CD4-positive, CD25-positive, alpha-beta regulatory T cell (primary cell): ENCODE data around the gene CA7. TPM values are rescaled to one million over a fixed set of nuclear protein-coding genes. Genes with fewer than 3 reads are reported as not detected.

Experiments
- ATAC-seq, 2 donors: fragments of 150-1000 bp; cut with Tn5 transposase; one replicate each; pipeline ENCODE4 v1.10.0; 2021; ENCODE audit warnings: low read depth in 2 of 2, moderate number of reproducible peaks in 2 of 2, moderate library complexity in 1 of 2
- DNase-seq, 3 donors: peaks; one replicate each; pipeline versions ENCODE4 v3.0.0 to v3.0.0-alpha.2; 2012 to 2022; ENCODE audit warnings: mixed read lengths in 1 of 3
- H3K27ac ChIP-seq: one replicate; pipeline ENCODE4 v1.7.0; 2013; ENCODE audit warnings: mild to moderate bottlenecking, low read length; ENCODE audit not compliant: insufficient read depth, poor library complexity, severe bottlenecking
- H3K27me3 ChIP-seq: one replicate; pipeline ENCODE4 v1.7.0; 2013; ENCODE audit warnings: low read length; ENCODE audit not compliant: control insufficient read depth, insufficient read depth
- H3K36me3 ChIP-seq: one replicate; pipeline ENCODE4 v1.7.0; 2013; ENCODE audit warnings: mild to moderate bottlenecking, low read length, moderate library complexity; ENCODE audit not compliant: control insufficient read depth, insufficient read depth
- H3K4me1 ChIP-seq: 2 replicates; pipeline ENCODE4 v1.7.0; 2013; ENCODE audit warnings: mild to moderate bottlenecking, low read length; ENCODE audit not compliant: insufficient read depth, control insufficient read depth, poor library complexity, severe bottlenecking
- H3K4me3 ChIP-seq: one replicate; pipeline ENCODE4 v1.7.0; 2013; ENCODE audit warnings: low read depth, mild to moderate bottlenecking, low read length, moderate library complexity
- H3K9me3 ChIP-seq, 2 experiments: 1 replicate in 1 of 2; 2 replicates in 1 of 2; pipeline ENCODE4 v1.7.0; 2013; ENCODE audit warnings: low read length in 2 of 2, mild to moderate bottlenecking in 1 of 2, moderate library complexity in 1 of 2; ENCODE audit not compliant: control insufficient read depth in 2 of 2
- H3K27ac Mint-ChIP-seq, 3 donors: one replicate each; pipeline ENCODE4 v1.8.0; 2020 to 2022; ENCODE audit warnings: mild to moderate bottlenecking in 3 of 3, mixed read lengths in 3 of 3, moderate library complexity in 2 of 3
- H3K27me3 Mint-ChIP-seq: one replicate; pipeline ENCODE4 v1.8.0; 2022; ENCODE audit warnings: mild to moderate bottlenecking, mixed read lengths
- H3K36me3 Mint-ChIP-seq: one replicate; pipeline ENCODE4 v1.8.0; 2020; ENCODE audit warnings: mixed read lengths
- H3K4me1 Mint-ChIP-seq, 4 donors: one replicate each; pipeline ENCODE4 v1.8.0; 2020 to 2022; ENCODE audit warnings: mixed read lengths in 4 of 4, mild to moderate bottlenecking in 1 of 4
- H3K4me3 Mint-ChIP-seq, 4 donors: one replicate each; pipeline ENCODE4 v1.8.0; 2020 to 2022; ENCODE audit warnings: mild to moderate bottlenecking in 4 of 4, mixed read lengths in 4 of 4, moderate library complexity in 3 of 4
- H3K9me3 Mint-ChIP-seq, 7 donors: one replicate each; pipeline ENCODE4 v1.8.0; 2020 to 2022; ENCODE audit warnings: mixed read lengths in 7 of 7, mild to moderate bottlenecking in 3 of 7, moderate library complexity in 2 of 7
- polyA plus RNA-seq, 4 donors: library from polyadenylated mRNA; unstranded; fragments of 300-500 nt; fragmentation: Illumina TruSeq; gene quantifications; one replicate each; pipeline ENCODE4 v1.2.3, GENCODE V29; 2021
- total RNA-seq: library from RNA; stranded (reverse); gene quantifications from one replicate; pipeline ENCODE4 v1.2.3, GENCODE V29; 2022

CA7 gene
- total and polyA plus RNA-seq, 5 donors from 2014 or later: not detected

- Histone ChIP-seq H3K4me3 (no peak overlapping the region), H3K27ac (no peak overlapping the region), H3K27me3 (peaks cover 8% of the 10 kb centered on the region), H3K9me3 (no peaks in the 10 kb centered on the region), H3K36me3 (no peaks in the 10 kb centered on the region), H3K4me1 (peaks cover 10% of the 10 kb centered on the region)
- Mint-ChIP-seq H3K36me3 (no peaks in the 10 kb centered on the region), H3K27me3 (peaks cover 56% of the 10 kb centered on the region), H3K4me3 (no peak overlapping the region), H3K9me3 (peaks cover 0 to 2% (median 0%) of the 10 kb centered on the region in 7 donors), H3K27ac (no peak overlapping the region), H3K4me1 (peaks cover 0 to 9% (median 3%) of the 10 kb centered on the region in 4 donors)
- DNase-seq: no peak
- ATAC-seq: no peak
Observed at GRCh38 chr16:66840883-66841282, 3.3 kb upstream of the CA7 start.

GRCh38 chr16:66841366-66841765, 2.8 kb upstream of the CA7 start:
- peak overlapping the region in 1 of 3 donors; percentile 23 for H3K27ac Mint-ChIP-seq
- no peaks in the 10 kb centered on the region for H3K36me3 Mint-ChIP-seq
- H3K27me3 ChIP-seq: peaks cover 8% of the 10 kb centered on the region
- ATAC-seq: no peak
- peaks cover 10% of the 10 kb centered on the region for H3K4me1 ChIP-seq
- H3K36me3 ChIP-seq: no peaks in the 10 kb centered on the region
- H3K9me3 Mint-ChIP-seq: peaks cover 0 to 2% (median 0%) of the 10 kb centered on the region in 7 donors
- H3K4me3 ChIP-seq: no peak overlapping the region
- H3K9me3 ChIP-seq: no peaks in the 10 kb centered on the region
- H3K27ac ChIP-seq: no peak overlapping the region
- no peak overlapping the region for H3K4me3 Mint-ChIP-seq
- H3K27me3 Mint-ChIP-seq: peaks cover 61% of the 10 kb centered on the region
- peaks cover 0 to 9% (median 3%) of the 10 kb centered on the region in 4 donors for H3K4me1 Mint-ChIP-seq
- DNase-seq: no peak

DNA sequence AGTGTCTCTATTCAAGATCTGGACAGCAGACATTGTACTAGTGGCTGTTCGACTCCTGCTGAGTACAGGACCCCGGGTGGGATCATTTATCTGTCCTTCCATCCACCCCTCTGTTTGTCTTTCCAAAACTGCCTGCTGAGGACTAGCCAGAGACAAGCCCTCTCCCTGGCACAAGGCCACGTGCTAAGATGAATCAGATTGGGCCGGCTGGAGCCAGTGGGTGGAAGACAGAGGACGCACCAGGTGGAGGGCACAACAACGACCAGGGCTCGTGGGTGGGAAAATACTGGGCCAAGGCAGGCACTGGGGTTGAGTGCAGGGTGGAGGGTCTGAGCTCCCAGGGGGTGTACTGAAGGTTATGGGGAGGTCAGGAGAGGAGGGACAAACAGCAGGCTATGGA, 1.4 kb upstream of the CA7 start:
- Mint-ChIP-seq H3K9me3 (peaks cover 0 to 2% (median 0%) of the 10 kb centered on the region in 7 donors), H3K4me1 (peaks cover 0 to 9% (median 3%) of the 10 kb centered on the region in 4 donors), H3K4me3 (peak overlapping the region in 1 of 4 donors; percentile 28), H3K36me3 (no peaks in the 10 kb centered on the region), H3K27ac (no peak overlapping the region), H3K27me3 (peaks cover 62% of the 10 kb centered on the region)
- Histone ChIP-seq H3K4me3 (no peak overlapping the region), H3K27ac (no peak overlapping the region), H3K36me3 (no peaks in the 10 kb centered on the region), H3K9me3 (no peaks in the 10 kb centered on the region), H3K4me1 (peaks cover 10% of the 10 kb centered on the region), H3K27me3 (peaks cover 10% of the 10 kb centered on the region)
- ATAC-seq: no peak
- no peak for DNase-seq

GRCh38 chr16:66843191-66843590, 1.0 kb upstream of the CA7 start:
- no peak overlapping the region for H3K27ac Mint-ChIP-seq
- peaks cover 10% of the 10 kb centered on the region for H3K27me3 ChIP-seq
- H3K4me3 Mint-ChIP-seq: peak overlapping the region in 2 of 4 donors; percentile 59 to 69
- H3K9me3 ChIP-seq: no peaks in the 10 kb centered on the region
- no peak overlapping the region for H3K4me3 ChIP-seq
- DNase-seq (no peak), ATAC-seq (no peak)
- H3K36me3 Mint-ChIP-seq: no peaks in the 10 kb centered on the region
- no peak overlapping the region for H3K27ac ChIP-seq
- peaks cover 64% of the 10 kb centered on the region for H3K27me3 Mint-ChIP-seq
- H3K4me1 ChIP-seq: peaks cover 10% of the 10 kb centered on the region
- peaks cover 0 to 9% (median 3%) of the 10 kb centered on the region in 4 donors for H3K4me1 Mint-ChIP-seq
- peaks cover 0 to 2% (median 0%) of the 10 kb centered on the region in 7 donors for H3K9me3 Mint-ChIP-seq
- no peaks in the 10 kb centered on the region for H3K36me3 ChIP-seq

DNA sequence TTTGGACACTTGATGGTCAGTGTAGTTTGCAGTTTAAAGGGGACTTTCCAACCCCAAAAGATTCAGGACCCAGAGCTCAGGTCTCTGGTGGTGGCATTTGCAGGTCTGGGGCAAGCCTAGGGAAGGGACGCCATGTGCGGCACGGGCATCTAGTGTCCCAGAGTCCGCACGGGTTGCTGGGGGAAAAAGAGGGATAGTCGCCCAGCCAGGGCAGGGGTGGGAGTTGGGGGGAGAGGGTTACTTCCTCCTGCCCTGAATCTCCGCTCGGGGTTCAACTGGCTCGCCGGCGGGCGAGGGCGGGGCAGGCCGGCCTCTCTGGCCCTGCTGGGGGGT, 239 bp upstream of the CA7 start:
- Mint-ChIP-seq H3K36me3 (no peaks in the 10 kb centered on the region), H3K4me1 (peaks cover 0 to 9% (median 3%) of the 10 kb centered on the region in 4 donors), H3K27ac (no peak overlapping the region), H3K4me3 (peak overlapping the region in 2 of 4 donors; percentile 59 to 82), H3K27me3 (peaks cover 61% of the 10 kb centered on the region), H3K9me3 (peaks cover 0 to 2% (median 0%) of the 10 kb centered on the region in 7 donors)
- no peak for DNase-seq
- Histone ChIP-seq H3K9me3 (no peaks in the 10 kb centered on the region), H3K27me3 (peaks cover 10% of the 10 kb centered on the region), H3K36me3 (no peaks in the 10 kb centered on the region), H3K4me1 (peaks cover 10% of the 10 kb centered on the region), H3K4me3 (no peak overlapping the region), H3K27ac (no peak overlapping the region)
- ATAC-seq: no peak

- H3K4me1 ChIP-seq: peaks cover 10% of the 10 kb centered on the region
- no peak overlapping the region for H3K4me3 ChIP-seq
- DNase-seq: no peak
- Mint-ChIP-seq H3K9me3 (peaks cover 0 to 2% (median 0%) of the 10 kb centered on the region in 7 donors), H3K27me3 (peaks cover 54% of the 10 kb centered on the region), H3K4me3 (peak overlapping the region in 1 of 4 donors; percentile 22), H3K4me1 (peaks cover 0 to 9% (median 3%) of the 10 kb centered on the region in 4 donors), H3K36me3 (no peaks in the 10 kb centered on the region), H3K27ac (no peak overlapping the region)
- peaks cover 10% of the 10 kb centered on the region for H3K27me3 ChIP-seq
- no peak for ATAC-seq
- no peaks in the 10 kb centered on the region for H3K9me3 ChIP-seq
- no peaks in the 10 kb centered on the region for H3K36me3 ChIP-seq
- no peak overlapping the region for H3K27ac ChIP-seq
Observed at GRCh38 chr16:66845080-66845410, 831 bp downstream of the CA7 start.

- no peak overlapping the region for H3K4me3 ChIP-seq
- Mint-ChIP-seq H3K9me3 (peaks cover 0 to 2% (median 0%) of the 10 kb centered on the region in 7 donors), H3K4me3 (peak overlapping the region in 2 of 4 donors; percentile 12 to 64), H3K27ac (no peak overlapping the region), H3K36me3 (no peaks in the 10 kb centered on the region), H3K27me3 (peaks cover 48% of the 10 kb centered on the region), H3K4me1 (peaks cover 0 to 9% (median 3%) of the 10 kb centered on the region in 4 donors)
- ATAC-seq: no peak
- peaks cover 10% of the 10 kb centered on the region for H3K27me3 ChIP-seq
- no peaks in the 10 kb centered on the region for H3K9me3 ChIP-seq
- H3K36me3 ChIP-seq: no peaks in the 10 kb centered on the region
- no peak for DNase-seq
- no peak overlapping the region for H3K27ac ChIP-seq
- peaks cover 10% of the 10 kb centered on the region for H3K4me1 ChIP-seq
Observed at GRCh38 chr16:66845791-66846221, 1.6 kb downstream of the CA7 start.

DNA sequence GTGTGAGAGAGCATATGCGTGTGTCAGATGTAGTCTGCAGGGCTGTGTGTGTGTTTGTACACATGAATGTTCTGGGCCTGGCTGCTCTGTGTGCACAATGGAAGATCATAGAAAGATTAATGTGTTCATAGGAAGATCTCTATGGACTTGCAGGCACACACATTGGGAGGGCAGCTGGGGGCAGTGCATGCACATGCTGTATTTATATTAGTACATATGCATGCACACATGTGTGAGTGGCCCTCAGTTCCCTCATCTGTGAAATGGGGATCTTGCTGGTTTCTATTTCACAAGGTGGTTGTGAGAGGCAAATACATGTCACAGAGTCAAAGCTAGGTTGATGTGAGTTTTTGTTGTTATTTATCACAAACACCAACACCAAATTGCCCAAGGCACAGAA, 2.1 kb downstream of the CA7 start:
- peaks cover 0 to 9% (median 3%) of the 10 kb centered on the region in 4 donors for H3K4me1 Mint-ChIP-seq
- ATAC-seq (no peak), DNase-seq (no peak)
- Histone ChIP-seq H3K4me1 (peaks cover 10% of the 10 kb centered on the region), H3K36me3 (no peaks in the 10 kb centered on the region), H3K27me3 (peaks cover 10% of the 10 kb centered on the region), H3K9me3 (no peaks in the 10 kb centered on the region), H3K27ac (no peak overlapping the region), H3K4me3 (no peak overlapping the region)
- H3K36me3 Mint-ChIP-seq: no peaks in the 10 kb centered on the region
- peaks cover 44% of the 10 kb centered on the region for H3K27me3 Mint-ChIP-seq
- no peak overlapping the region for H3K27ac Mint-ChIP-seq
- H3K4me3 Mint-ChIP-seq: peak overlapping the region in 2 of 4 donors; percentile 12 to 64
- H3K9me3 Mint-ChIP-seq: peaks cover 0 to 2% (median 0%) of the 10 kb centered on the region in 7 donors
